GM23338 (cell line): ENCODE results near the gene ACP3.

Experiments
- CREB1 ChIP-seq: fragments of 250-450 bp; sonication (Bioruptor Pico); IDR thresholded peaks from 2 replicates; pipeline ENCODE4 v1.5.0; 2020; ENCODE audit warnings: low read depth, mild to moderate bottlenecking, moderate library complexity
- EZH2 ChIP-seq: fragments of 200-600 bp; sonication (generic); IDR thresholded peaks from one replicate; pipeline ENCODE4 v1.8.0; 2017; ENCODE audit warnings: antibody characterized with exemption, mild to moderate bottlenecking, low read depth; ENCODE audit not compliant: unreplicated experiment
- EZH2phosphoT487 ChIP-seq: fragments of 200-600 bp; sonication (generic); IDR thresholded peaks from one replicate; pipeline ENCODE4 v1.8.1; 2018; ENCODE audit warnings: antibody characterized with exemption; ENCODE audit not compliant: unreplicated experiment
- JUNB ChIP-seq: IDR thresholded peaks from one replicate; pipeline ENCODE4 v1.6.1; 2016; ENCODE audit warnings: antibody characterized with exemption; ENCODE audit not compliant: unreplicated experiment
- NANOG ChIP-seq: IDR thresholded peaks from 2 replicates; pipeline ENCODE4 v1.6.1; 2016; ENCODE audit warnings: antibody characterized with exemption, borderline replicate concordance
- POLR2AphosphoS5 ChIP-seq: IDR thresholded peaks from 2 replicates; pipeline ENCODE4 v1.6.1; 2016; ENCODE audit warnings: antibody characterized with exemption, low read depth
- ZNF114 ChIP-seq: fragments of 250-450 bp; sonication (Bioruptor Pico); IDR thresholded peaks from 2 replicates; pipeline ENCODE4 v1.5.0; 2020; ENCODE audit warnings: mild to moderate bottlenecking, moderate library complexity
- ZNF331 ChIP-seq: fragments of 250-450 bp; sonication (Bioruptor Pico); IDR thresholded peaks from 2 replicates; pipeline ENCODE4 v1.5.0; 2020; ENCODE audit warnings: low read depth, mild to moderate bottlenecking, moderate library complexity
- TF ChIP-seq, protein P1 (sequence below): IDR thresholded peaks from one replicate; pipeline ENCODE4 v1.6.1; 2018; ENCODE audit warnings: antibody characterized with exemption; ENCODE audit not compliant: unreplicated experiment
- TF ChIP-seq, protein P2 (sequence below), 2 experiments: fragments of 200-600 bp in 1 of 2; sonication (generic) in 1 of 2; conservative IDR thresholded peaks; 2 replicates each; pipeline versions ENCODE4 v1.5.1 to v1.6.1; 2016 to 2017; ENCODE audit warnings: antibody characterized with exemption in 2 of 2, low read depth in 2 of 2, mild to moderate bottlenecking in 2 of 2, moderate library complexity in 1 of 2
- TF ChIP-seq, protein P3 (sequence below): fragments of 250-450 bp; sonication (Bioruptor Pico); IDR thresholded peaks from 2 replicates; pipeline ENCODE4 v1.5.0; 2020; ENCODE audit warnings: mild to moderate bottlenecking, moderate library complexity
- TF ChIP-seq, protein P4 (sequence below): IDR thresholded peaks from 2 replicates; pipeline ENCODE4 v1.6.1; 2016; ENCODE audit warnings: antibody characterized with exemption

DNA sequence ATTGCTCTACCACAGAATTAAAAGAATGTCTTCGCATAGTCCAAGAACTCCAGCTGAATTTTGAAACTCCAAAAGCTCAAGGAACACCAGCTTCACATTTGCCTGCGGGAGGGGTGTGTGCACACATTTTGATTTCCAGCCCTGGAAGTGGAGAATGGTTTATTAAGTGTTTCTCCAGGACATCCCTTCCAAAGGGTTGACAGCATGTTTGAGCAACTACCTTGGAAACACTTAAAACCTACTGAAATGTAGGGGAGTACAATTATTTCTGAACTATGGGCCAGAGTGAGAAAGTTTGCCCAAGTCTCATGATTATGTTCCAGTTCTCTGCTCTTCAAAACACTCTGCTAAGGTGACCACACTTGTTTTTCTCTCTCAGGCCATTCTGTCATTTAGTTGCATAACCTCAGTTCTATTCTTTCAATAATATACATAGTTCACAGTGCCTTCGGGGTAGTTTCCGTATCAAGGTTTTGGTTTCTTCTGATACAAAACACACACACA is 7.9 kb downstream of the ACP3 start:
- TF ChIP-seq, protein P1, sequence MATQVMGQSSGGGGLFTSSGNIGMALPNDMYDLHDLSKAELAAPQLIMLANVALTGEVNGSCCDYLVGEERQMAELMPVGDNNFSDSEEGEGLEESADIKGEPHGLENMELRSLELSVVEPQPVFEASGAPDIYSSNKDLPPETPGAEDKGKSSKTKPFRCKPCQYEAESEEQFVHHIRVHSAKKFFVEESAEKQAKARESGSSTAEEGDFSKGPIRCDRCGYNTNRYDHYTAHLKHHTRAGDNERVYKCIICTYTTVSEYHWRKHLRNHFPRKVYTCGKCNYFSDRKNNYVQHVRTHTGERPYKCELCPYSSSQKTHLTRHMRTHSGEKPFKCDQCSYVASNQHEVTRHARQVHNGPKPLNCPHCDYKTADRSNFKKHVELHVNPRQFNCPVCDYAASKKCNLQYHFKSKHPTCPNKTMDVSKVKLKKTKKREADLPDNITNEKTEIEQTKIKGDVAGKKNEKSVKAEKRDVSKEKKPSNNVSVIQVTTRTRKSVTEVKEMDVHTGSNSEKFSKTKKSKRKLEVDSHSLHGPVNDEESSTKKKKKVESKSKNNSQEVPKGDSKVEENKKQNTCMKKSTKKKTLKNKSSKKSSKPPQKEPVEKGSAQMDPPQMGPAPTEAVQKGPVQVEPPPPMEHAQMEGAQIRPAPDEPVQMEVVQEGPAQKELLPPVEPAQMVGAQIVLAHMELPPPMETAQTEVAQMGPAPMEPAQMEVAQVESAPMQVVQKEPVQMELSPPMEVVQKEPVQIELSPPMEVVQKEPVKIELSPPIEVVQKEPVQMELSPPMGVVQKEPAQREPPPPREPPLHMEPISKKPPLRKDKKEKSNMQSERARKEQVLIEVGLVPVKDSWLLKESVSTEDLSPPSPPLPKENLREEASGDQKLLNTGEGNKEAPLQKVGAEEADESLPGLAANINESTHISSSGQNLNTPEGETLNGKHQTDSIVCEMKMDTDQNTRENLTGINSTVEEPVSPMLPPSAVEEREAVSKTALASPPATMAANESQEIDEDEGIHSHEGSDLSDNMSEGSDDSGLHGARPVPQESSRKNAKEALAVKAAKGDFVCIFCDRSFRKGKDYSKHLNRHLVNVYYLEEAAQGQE: no peak
- no peak for TF ChIP-seq POLR2AphosphoS5
- no peak for TF ChIP-seq CREB1 (CRISPR knock-in tag)
- no peak for TF ChIP-seq EZH2phosphoT487
- TF ChIP-seq, protein P2, sequence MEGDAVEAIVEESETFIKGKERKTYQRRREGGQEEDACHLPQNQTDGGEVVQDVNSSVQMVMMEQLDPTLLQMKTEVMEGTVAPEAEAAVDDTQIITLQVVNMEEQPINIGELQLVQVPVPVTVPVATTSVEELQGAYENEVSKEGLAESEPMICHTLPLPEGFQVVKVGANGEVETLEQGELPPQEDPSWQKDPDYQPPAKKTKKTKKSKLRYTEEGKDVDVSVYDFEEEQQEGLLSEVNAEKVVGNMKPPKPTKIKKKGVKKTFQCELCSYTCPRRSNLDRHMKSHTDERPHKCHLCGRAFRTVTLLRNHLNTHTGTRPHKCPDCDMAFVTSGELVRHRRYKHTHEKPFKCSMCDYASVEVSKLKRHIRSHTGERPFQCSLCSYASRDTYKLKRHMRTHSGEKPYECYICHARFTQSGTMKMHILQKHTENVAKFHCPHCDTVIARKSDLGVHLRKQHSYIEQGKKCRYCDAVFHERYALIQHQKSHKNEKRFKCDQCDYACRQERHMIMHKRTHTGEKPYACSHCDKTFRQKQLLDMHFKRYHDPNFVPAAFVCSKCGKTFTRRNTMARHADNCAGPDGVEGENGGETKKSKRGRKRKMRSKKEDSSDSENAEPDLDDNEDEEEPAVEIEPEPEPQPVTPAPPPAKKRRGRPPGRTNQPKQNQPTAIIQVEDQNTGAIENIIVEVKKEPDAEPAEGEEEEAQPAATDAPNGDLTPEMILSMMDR (conservative IDR thresholded peaks at IDR 0.05; ENCODE audit: low read depth in 2 of 2): no peak
- TF ChIP-seq EZH2: no peak
- TF ChIP-seq JUNB: no peak
- TF ChIP-seq ZNF331 (CRISPR knock-in tag): no peak
- no peak for TF ChIP-seq NANOG
- TF ChIP-seq ZNF114 (CRISPR knock-in tag): no peak
- TF ChIP-seq, protein P3, sequence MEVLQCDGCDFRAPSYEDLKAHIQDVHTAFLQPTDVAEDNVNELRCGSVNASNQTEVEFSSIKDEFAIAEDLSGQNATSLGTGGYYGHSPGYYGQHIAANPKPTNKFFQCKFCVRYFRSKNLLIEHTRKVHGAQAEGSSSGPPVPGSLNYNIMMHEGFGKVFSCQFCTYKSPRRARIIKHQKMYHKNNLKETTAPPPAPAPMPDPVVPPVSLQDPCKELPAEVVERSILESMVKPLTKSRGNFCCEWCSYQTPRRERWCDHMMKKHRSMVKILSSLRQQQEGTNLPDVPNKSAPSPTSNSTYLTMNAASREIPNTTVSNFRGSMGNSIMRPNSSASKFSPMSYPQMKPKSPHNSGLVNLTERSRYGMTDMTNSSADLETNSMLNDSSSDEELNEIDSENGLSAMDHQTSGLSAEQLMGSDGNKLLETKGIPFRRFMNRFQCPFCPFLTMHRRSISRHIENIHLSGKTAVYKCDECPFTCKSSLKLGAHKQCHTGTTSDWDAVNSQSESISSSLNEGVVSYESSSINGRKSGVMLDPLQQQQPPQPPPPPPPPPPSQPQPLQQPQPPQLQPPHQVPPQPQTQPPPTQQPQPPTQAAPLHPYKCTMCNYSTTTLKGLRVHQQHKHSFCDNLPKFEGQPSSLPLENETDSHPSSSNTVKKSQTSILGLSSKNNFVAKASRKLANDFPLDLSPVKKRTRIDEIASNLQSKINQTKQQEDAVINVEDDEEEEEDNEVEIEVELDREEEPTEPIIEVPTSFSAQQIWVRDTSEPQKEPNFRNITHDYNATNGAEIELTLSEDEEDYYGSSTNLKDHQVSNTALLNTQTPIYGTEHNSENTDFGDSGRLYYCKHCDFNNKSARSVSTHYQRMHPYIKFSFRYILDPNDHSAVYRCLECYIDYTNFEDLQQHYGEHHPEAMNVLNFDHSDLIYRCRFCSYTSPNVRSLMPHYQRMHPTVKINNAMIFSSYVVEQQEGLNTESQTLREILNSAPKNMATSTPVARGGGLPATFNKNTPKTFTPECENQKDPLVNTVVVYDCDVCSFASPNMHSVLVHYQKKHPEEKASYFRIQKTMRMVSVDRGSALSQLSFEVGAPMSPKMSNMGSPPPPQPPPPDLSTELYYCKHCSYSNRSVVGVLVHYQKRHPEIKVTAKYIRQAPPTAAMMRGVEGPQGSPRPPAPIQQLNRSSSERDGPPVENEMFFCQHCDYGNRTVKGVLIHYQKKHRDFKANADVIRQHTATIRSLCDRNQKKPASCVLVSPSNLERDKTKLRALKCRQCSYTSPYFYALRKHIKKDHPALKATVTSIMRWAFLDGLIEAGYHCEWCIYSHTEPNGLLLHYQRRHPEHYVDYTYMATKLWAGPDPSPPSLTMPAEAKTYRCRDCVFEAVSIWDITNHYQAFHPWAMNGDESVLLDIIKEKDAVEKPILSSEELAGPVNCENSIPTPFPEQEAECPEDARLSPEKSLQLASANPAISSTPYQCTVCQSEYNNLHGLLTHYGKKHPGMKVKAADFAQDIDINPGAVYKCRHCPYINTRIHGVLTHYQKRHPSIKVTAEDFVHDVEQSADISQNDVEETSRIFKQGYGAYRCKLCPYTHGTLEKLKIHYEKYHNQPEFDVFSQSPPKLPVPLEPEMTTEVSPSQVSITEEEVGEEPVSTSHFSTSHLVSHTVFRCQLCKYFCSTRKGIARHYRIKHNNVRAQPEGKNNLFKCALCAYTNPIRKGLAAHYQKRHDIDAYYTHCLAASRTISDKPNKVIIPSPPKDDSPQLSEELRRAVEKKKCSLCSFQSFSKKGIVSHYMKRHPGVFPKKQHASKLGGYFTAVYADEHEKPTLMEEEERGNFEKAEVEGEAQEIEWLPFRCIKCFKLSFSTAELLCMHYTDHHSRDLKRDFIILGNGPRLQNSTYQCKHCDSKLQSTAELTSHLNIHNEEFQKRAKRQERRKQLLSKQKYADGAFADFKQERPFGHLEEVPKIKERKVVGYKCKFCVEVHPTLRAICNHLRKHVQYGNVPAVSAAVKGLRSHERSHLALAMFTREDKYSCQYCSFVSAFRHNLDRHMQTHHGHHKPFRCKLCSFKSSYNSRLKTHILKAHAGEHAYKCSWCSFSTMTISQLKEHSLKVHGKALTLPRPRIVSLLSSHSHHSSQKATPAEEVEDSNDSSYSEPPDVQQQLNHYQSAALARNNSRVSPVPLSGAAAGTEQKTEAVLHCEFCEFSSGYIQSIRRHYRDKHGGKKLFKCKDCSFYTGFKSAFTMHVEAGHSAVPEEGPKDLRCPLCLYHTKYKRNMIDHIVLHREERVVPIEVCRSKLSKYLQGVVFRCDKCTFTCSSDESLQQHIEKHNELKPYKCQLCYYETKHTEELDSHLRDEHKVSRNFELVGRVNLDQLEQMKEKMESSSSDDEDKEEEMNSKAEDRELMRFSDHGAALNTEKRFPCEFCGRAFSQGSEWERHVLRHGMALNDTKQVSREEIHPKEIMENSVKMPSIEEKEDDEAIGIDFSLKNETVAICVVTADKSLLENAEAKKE (CRISPR knock-in tag): no peak
- TF ChIP-seq, protein P4, sequence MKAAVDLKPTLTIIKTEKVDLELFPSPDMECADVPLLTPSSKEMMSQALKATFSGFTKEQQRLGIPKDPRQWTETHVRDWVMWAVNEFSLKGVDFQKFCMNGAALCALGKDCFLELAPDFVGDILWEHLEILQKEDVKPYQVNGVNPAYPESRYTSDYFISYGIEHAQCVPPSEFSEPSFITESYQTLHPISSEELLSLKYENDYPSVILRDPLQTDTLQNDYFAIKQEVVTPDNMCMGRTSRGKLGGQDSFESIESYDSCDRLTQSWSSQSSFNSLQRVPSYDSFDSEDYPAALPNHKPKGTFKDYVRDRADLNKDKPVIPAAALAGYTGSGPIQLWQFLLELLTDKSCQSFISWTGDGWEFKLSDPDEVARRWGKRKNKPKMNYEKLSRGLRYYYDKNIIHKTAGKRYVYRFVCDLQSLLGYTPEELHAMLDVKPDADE: no peak
